ENCODE results near the gene BNC2.

DNA sequence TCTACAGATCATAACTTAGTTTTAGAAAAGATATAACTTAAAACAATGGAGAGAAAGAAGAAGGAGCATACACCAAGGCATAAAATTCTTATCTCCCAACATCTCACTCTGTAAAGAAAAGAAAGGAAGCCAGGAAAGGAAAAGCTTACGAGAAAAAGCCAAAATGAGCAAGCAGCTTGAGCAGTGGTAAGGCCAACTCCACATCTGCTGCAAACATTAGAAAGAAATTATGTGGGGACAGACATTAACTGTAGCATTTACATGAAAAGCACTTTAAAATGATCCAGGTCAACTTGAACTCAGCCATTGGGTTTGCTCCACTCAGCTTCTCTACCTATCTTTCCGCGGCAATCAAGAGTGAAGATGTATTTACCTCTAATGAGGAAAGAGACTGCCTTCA, 176.9 kb downstream of the BNC2 start:
- TF ChIP-seq POLR2A (IDR thresholded peaks at IDR 0.05; ENCODE audit: low read length), result no peak
- no peak for TF ChIP-seq GATA1 (IDR thresholded peaks at IDR 0.05; ENCODE audit: low read depth, low read length)
